K562 (cell line): ENCODE measurements around the gene CRYBG3. TPM values are rescaled to one million over a fixed set of nuclear protein-coding genes. Genes with fewer than 3 reads are reported as not detected.

ENCODE experiments used
- ATAC-seq: fragments of 200-7000 bp; cut with Tn5 transposase; 3 replicates; pipeline ENCODE4 v1.9.1; 2020; ENCODE audit warnings: moderate library complexity
- BruUV-seq: library from RNA; stranded (reverse); fragments of 400-500 nt; replicated peaks from 2 replicates; lab custom pipeline; 2021; lab: Mats Ljungman, UMichigan
- CTCF ChIA-PET: fragments of 300-600 bp; formaldehyde crosslinking; extraction: SDS; loops from one replicate; lab custom pipeline; 2021; ENCODE audit warnings: low intra/inter-chr PET ratio; lab: Yijun Ruan, JAX
- POLR2A ChIA-PET: fragments of 300-600, 350-650 bp; sonication (Branson Sonifier 250); formaldehyde crosslinking; extraction: SDS; loops from one replicate; lab custom pipeline; 2021; ENCODE audit warnings: antibody characterized with exemption, inconsistent platforms; lab: Yijun Ruan, JAX
- DNase-seq, 4 experiments: peaks; one replicate each; pipeline versions ENCODE4 v3.0.0 to v3.0.0-alpha.2; 2011 to 2018; ENCODE audit warnings: low spot score in 3 of 4, mixed read lengths in 3 of 4; ENCODE audit errors: extremely low read depth in 1 of 4
- FAIRE-seq: peaks from 2 replicates; lab custom pipeline; 2011; peaks lifted over from hg19 to GRCh38; lab: Jason Lieb, UNC
- H2AFZ ChIP-seq: 2 replicates; pipeline ENCODE4 v1.6.0; 2011; ENCODE audit warnings: low read depth, low read length, control low read depth, inconsistent platforms
- H3K27ac ChIP-seq: fragments of 200-600 bp; 3 replicates; pipeline ENCODE4 v1.8.0; 2011; ENCODE audit warnings: low read depth, mild to moderate bottlenecking, control low read depth, inconsistent platforms, low read length, moderate library complexity, mixed read lengths; ENCODE audit errors: extremely low read depth
- H3K27me3 ChIP-seq, 2 experiments: fragments of 300-600 bp in 1 of 2; 2 replicates in 1 of 2; 3 replicates in 1 of 2; pipeline versions ENCODE4 v1.6.0 to v1.8.0; 2011; ENCODE audit warnings: inconsistent platforms in 2 of 2, low read length in 2 of 2, mild to moderate bottlenecking in 1 of 2, mixed read lengths in 1 of 2, moderate library complexity in 1 of 2; ENCODE audit not compliant: control insufficient read depth in 2 of 2, insufficient read depth in 2 of 2
- H3K36me3 ChIP-seq: fragments of 300-600 bp; 3 replicates; pipeline ENCODE4 v1.8.0; 2011; ENCODE audit warnings: mild to moderate bottlenecking, low read length, inconsistent platforms; ENCODE audit not compliant: control insufficient read depth, insufficient read depth
- H3K4me1 ChIP-seq, 2 experiments: fragments of 200-600 bp in 1 of 2; replicated peaks in 1 of 2; 2 replicates in 1 of 2; 3 replicates in 1 of 2; pipeline versions ENCODE4 v1.5.1 to v1.8.0; 2011; ENCODE audit warnings: inconsistent platforms in 2 of 2, low read length in 2 of 2, mild to moderate bottlenecking in 1 of 2, mixed read lengths in 1 of 2, moderate library complexity in 1 of 2; ENCODE audit not compliant: control insufficient read depth in 2 of 2, insufficient read depth in 2 of 2
- H3K4me2 ChIP-seq: 2 replicates; pipeline ENCODE4 v1.6.1; 2011; ENCODE audit warnings: low read length, control low read depth, inconsistent platforms, mixed read lengths; ENCODE audit not compliant: insufficient read depth
- H3K4me3 ChIP-seq: fragments of 200-600 bp; sonication (generic), shearing (Covaris generic); 2 replicates; pipeline ENCODE4 v1.5.1; 2016; ENCODE audit warnings: control low read depth, inconsistent platforms
- H3K79me2 ChIP-seq: fragments of 200-600 bp; 3 replicates; pipeline ENCODE4 v1.8.0; 2011; ENCODE audit warnings: low read length, inconsistent platforms; ENCODE audit not compliant: control insufficient read depth, insufficient read depth
- H3K9ac ChIP-seq, 2 experiments: 2 replicates each; pipeline versions ENCODE4 v1.6.0 to v1.6.1; 2011; ENCODE audit warnings: low read depth in 2 of 2, low read length in 2 of 2, control low read depth in 1 of 2, inconsistent platforms in 1 of 2, mild to moderate bottlenecking in 1 of 2, mixed read lengths in 1 of 2; ENCODE audit not compliant: insufficient read depth in 1 of 2
- H3K9me1 ChIP-seq: one replicate; pipeline ENCODE4 v1.6.0; 2011; ENCODE audit warnings: inconsistent platforms, mild to moderate bottlenecking, low read length, moderate library complexity; ENCODE audit not compliant: control insufficient read depth, insufficient read depth
- H3K9me3 ChIP-seq: replicated peaks from 2 replicates; pipeline ENCODE4 v1.5.1; 2011; ENCODE audit warnings: low read depth, low read length, inconsistent platforms; ENCODE audit not compliant: control insufficient read depth, insufficient read depth
- H4K20me1 ChIP-seq: replicated peaks from 2 replicates; pipeline ENCODE4 v1.6.1; 2011; ENCODE audit warnings: low read length, inconsistent platforms, mixed read lengths; ENCODE audit not compliant: control insufficient read depth, insufficient read depth
- CBX5 ChIP-seq: IDR thresholded peaks from 2 replicates; pipeline ENCODE4 v1.6.1; 2014; ENCODE audit warnings: low read depth, borderline replicate concordance
- HES1 ChIP-seq: fragments of 450-650 bp; IDR thresholded peaks from 2 replicates; pipeline ENCODE4 v1.6.1; 2016; ENCODE audit warnings: low read depth, mild to moderate bottlenecking, moderate library complexity
- SIX5 ChIP-seq, 2 experiments: IDR thresholded peaks; 2 replicates each; pipeline ENCODE4 v1.6.1; 2011; ENCODE audit warnings: low read length in 2 of 2, borderline replicate concordance in 1 of 2, low read depth in 1 of 2, mild to moderate bottlenecking in 1 of 2, moderate library complexity in 1 of 2; ENCODE audit not compliant: insufficient read depth in 1 of 2
- ZNF449 ChIP-seq: fragments of 250-450 bp; sonication (Bioruptor Pico); IDR thresholded peaks from 2 replicates; pipeline ENCODE4 v1.8.0; 2022; ENCODE audit warnings: moderate library complexity, mild to moderate bottlenecking, inconsistent platforms
- ZNF57 ChIP-seq: fragments of 450-650 bp; formaldehyde crosslinking; IDR thresholded peaks from 2 replicates; pipeline ENCODE4 v1.4.0; 2020; ENCODE audit warnings: mild to moderate bottlenecking, moderate library complexity
- WGBS: fragments of 100-300 bp; shearing (Covaris generic); methylation state at CpG from one replicate; pipeline ENCODE4 v1.1.6; 2016; ENCODE audit warnings: low coverage, mixed read lengths; ENCODE audit not compliant: insufficient coverage; ENCODE audit errors: missing lambda C conversion rate; 5-methylcytosine and 5-hydroxymethylcytosine counted together
- in situ Hi-C: fragments of 300-500 bp; cut with MboI; formaldehyde crosslinking; loops from 4 replicates; pipeline ENCODE4 v1.15.0; 2018; ENCODE audit warnings: inconsistent platforms, mixed read lengths
- intact Hi-C: fragments of 100-400 bp; cut with micrococcal nuclease; formaldehyde crosslinking; loops from 2 replicates; pipeline ENCODE4 v1.14.2; 2022
- polyA plus RNA-seq, 8 experiments: library from polyadenylated mRNA; depleted of rRNA in 4 of 8; stranded (reverse) in 5 of 8; unstranded in 3 of 8; fragments of >200 nt; fragmentation: Nextera tagmentation in 2 of 8; fragmentation: Illumina TruSeq in 1 of 8; extraction: Ambion mirVana in 2 of 8; extraction: Trizol in 1 of 8; gene quantifications; 2 replicates each; pipeline versions ENCODE4 v1.2.1 to v1.2.3, GENCODE V29; 2011 to 2014; ENCODE audit warnings: inconsistent platforms in 1 of 8, missing spikeins in 1 of 8
- total RNA-seq, 7 experiments: library from RNA; depleted of rRNA in 6 of 7; stranded (reverse); fragments of >200 nt in 6 of 7; fragmentation: Illumina TruSeq in 2 of 7; extraction: Trizol in 2 of 7; gene quantifications; 2 replicates each; pipeline versions ENCODE4 v1.2.1 to v1.2.3, GENCODE V29; 2011 to 2021; ENCODE audit warnings: low replicate concordance in 1 of 7

The CRYBG3 gene
- total and polyA plus RNA-seq, 9 of the 15 experiments (the other 6 are each of a cell fraction or from before 2014, with no cell fraction given), result 0.08 to 0.72 (median 0.18) TPM

- no peak for TF ChIP-seq CBX5
- no peak for TF ChIP-seq HES1
- TF ChIP-seq ZNF57 (CRISPR knock-in tag), result no peak
- TF ChIP-seq ZNF449, result no peak
- no peak for TF ChIP-seq SIX5 (IDR thresholded peaks at IDR 0.05; ENCODE audit: borderline replicate concordance in 1 of 2, insufficient read depth in 1 of 2, low read depth in 1 of 2, low read length in 2 of 2)
Observed at GRCh38 chr3:97899331-97899730, 77.5 kb downstream of the CRYBG3 start (continued).

- WGBS, result 7% methylated on average over 3 of the region's 4 CpGs
- no TSS peak for BruUV-seq
- no peak for ATAC-seq
Observed at GRCh38 chr3:97901313-97902248, 79.8 kb downstream of the CRYBG3 start.

More at GRCh38 chr3:97901313-97902248, 79.8 kb downstream of the CRYBG3 start:
- ChIA-PET CTCF (no interaction called here), POLR2A (no interaction called here)
- no peaks in the 10 kb centered on the region for H3K27me3 ChIP-seq
- no peaks in the 10 kb centered on the region for H4K20me1 ChIP-seq
- no peaks in the 10 kb centered on the region for H3K4me1 ChIP-seq
- H2AFZ ChIP-seq, result 0 out of 2 replicates have a peak overlapping the region, but pooled peaks have one; percentile 47
- no peak overlapping the region for H3K9ac ChIP-seq
- no peaks in the 10 kb centered on the region for H3K36me3 ChIP-seq
- no peak overlapping the region for H3K4me3 ChIP-seq
- H3K79me2 ChIP-seq, result no peaks in the 10 kb centered on the region
- DNase-seq (no peak), FAIRE-seq (no peak)
- no peaks in the 10 kb centered on the region for H3K9me1 ChIP-seq
- in situ Hi-C loops, result no loop called here
- intact Hi-C loops, result no loop called here
- H3K27ac ChIP-seq, result no peak overlapping the region
- H3K4me2 ChIP-seq, result no peak overlapping the region
- no peaks in the 10 kb centered on the region for H3K9me3 ChIP-seq
